ENCODE measurements around the gene PLA2G1B. TPM values are rescaled to one million over a fixed set of nuclear protein-coding genes. Genes with fewer than 3 reads are reported as not detected.

PLA2G1B gene
- total RNA-seq, 4 donors from 2014 or later, result not detected

DNA sequence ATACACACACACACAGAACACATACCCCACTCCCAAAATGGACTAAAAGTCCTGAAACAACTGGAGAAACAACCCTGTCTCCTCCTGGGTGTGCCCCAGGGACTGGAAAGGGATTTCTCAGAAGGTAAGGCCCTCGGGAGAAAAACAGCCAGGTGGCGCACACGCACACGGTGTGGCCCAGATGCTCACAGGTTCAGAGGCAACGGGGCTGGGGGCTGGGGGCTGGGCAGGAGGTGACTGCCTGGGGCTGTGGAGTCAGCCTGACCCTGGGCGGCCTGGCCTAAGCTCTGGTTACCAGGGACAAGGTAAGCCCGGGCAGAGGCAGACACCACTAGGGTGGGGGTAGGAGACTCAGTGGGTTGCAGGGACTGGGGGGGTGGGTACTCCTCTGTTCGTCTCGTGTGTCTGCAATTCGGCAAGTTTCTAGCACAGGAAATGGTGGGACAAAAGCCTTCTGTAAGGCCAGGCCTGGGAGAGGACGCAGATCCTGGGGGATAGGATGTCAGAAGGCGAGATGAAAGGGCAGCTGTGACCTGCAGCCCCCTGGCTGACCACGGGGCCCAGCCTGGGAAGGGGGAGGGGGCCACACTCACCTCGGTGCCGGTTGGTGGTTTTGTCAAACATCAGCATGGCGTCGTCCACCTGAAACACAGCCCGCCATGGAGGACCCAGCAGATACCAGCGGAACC is 31.0 kb upstream of the PLA2G1B start:
- Histone ChIP-seq H3K36me3 (no peaks in the 10 kb centered on the region), H3K9me3 (no peaks in the 10 kb centered on the region), H3K4me3 (no peak overlapping the region), H3K4me1 (peaks cover 0 to 16% (median 4%) of the 10 kb centered on the region in 4 donors), H3K27ac (no peak overlapping the region), H3K27me3 (peaks cover 4% of the 10 kb centered on the region)
- 67 to 80% methylated on average over 1 to 19 of the region's 19 CpGs for WGBS, 2 donors (ENCODE audit: low coverage in 1 of 2)
- intact Hi-C loops (cut with DNase I; ENCODE audit: low total_unique reads) (loop anchor here (5.0 kb wide), 1 partner anchor 69 kb away; no protein-coding TSS in a partner anchor), in situ Hi-C loops (cut with MboI; ENCODE audit: low pct_ligation_motif_present in 1 of 4, low pct_unique_long_range_greater_than_20kb in 1 of 4, low sequenced_read_pairs in 3 of 4) (loop anchor here in 2 of 4 donors (5.0 to 10.0 kb wide), 2 partner anchors 69 to 76 kb away; partner anchors contain the start of gene COX6A1 (in 1 of the 2))
- no peak for TF ChIP-seq POLR2AphosphoS5 (IDR thresholded peaks at IDR 0.05)
- no peak for TF ChIP-seq POLR2A (IDR thresholded peaks at IDR 0.05)
- TF ChIP-seq, protein P1, sequence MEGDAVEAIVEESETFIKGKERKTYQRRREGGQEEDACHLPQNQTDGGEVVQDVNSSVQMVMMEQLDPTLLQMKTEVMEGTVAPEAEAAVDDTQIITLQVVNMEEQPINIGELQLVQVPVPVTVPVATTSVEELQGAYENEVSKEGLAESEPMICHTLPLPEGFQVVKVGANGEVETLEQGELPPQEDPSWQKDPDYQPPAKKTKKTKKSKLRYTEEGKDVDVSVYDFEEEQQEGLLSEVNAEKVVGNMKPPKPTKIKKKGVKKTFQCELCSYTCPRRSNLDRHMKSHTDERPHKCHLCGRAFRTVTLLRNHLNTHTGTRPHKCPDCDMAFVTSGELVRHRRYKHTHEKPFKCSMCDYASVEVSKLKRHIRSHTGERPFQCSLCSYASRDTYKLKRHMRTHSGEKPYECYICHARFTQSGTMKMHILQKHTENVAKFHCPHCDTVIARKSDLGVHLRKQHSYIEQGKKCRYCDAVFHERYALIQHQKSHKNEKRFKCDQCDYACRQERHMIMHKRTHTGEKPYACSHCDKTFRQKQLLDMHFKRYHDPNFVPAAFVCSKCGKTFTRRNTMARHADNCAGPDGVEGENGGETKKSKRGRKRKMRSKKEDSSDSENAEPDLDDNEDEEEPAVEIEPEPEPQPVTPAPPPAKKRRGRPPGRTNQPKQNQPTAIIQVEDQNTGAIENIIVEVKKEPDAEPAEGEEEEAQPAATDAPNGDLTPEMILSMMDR (IDR thresholded peaks at IDR 0.05), result no peak
- no peak for TF ChIP-seq EP300 (IDR thresholded peaks at IDR 0.05; ENCODE audit: low read depth)
- DNase-seq, result no peak

DNA sequence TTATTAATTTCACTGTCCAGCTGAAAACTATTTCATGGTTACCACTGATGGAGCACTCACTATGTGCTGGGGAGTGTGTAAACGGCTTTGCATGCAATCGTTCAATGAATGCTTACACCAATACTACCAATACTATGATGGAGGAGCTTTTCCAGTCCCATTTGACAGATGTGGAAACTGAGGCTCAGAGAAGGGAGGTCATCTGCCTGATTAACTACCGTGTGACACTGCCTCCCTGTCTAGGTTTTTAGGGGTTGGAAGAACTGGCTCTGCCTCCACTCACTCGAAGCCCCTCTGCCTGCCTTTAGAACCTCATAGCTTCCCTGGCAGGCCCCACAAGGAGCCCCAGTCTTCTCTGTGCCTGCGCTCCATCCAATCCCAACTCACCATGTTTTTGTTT is 29.5 kb upstream of the PLA2G1B start:
- H3K36me3 ChIP-seq, result no peaks in the 10 kb centered on the region
- no peak for DNase-seq
- no peak overlapping the region for H3K27ac ChIP-seq
- no peak overlapping the region for H3K4me3 ChIP-seq
- intact Hi-C loops (cut with DNase I; ENCODE audit: low total_unique reads), result loop anchor here (5.0 kb wide), 1 partner anchor 70 kb away; no protein-coding TSS in a partner anchor
- peaks cover 0 to 9% (median 2%) of the 10 kb centered on the region in 4 donors for H3K4me1 ChIP-seq
- TF ChIP-seq, protein P1 (IDR thresholded peaks at IDR 0.05), result no peak
- TF ChIP-seq EP300 (IDR thresholded peaks at IDR 0.05; ENCODE audit: low read depth) (no peak), POLR2AphosphoS5 (IDR thresholded peaks at IDR 0.05) (no peak), POLR2A (IDR thresholded peaks at IDR 0.05) (no peak)
- in situ Hi-C loops (cut with MboI; ENCODE audit: low pct_ligation_motif_present in 1 of 4, low pct_unique_long_range_greater_than_20kb in 1 of 4, low sequenced_read_pairs in 3 of 4), result loop anchor here in 2 of 4 donors (5.0 to 10.0 kb wide), 2 partner anchors 70 to 78 kb away; partner anchors contain the start of gene COX6A1 (in 1 of the 2)
- H3K9me3 ChIP-seq, result no peaks in the 10 kb centered on the region
- H3K27me3 ChIP-seq, result peaks cover 3% of the 10 kb centered on the region
- WGBS, 2 donors (ENCODE audit: low coverage in 1 of 2), result 75 to 78% methylated on average over 5 of the region's 5 CpGs

DNA sequence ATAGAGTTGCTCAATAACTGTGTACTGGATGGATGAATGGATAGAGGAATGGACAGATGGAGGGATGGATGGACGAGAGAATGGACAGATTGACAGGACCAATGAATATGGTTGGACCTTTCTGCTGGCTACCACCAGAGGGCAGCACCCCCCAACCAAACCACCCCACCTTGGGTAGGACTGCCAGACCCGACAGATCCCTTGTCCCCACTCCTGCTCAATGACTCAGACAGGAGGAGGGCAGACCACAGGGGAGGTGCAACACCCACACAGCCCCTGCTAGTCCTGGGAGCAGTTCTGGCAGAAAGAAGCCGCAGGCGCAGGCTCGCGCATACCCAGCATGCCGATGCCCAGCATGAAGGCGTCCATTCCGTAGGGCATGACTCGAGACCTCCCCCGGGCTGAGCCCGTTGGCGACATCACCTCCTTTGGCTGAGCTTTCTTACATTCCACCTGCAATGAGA is 29.0 kb upstream of the PLA2G1B start:
- TF ChIP-seq, protein P1 (IDR thresholded peaks at IDR 0.05), result peak; percentile 84 to 93 (median 85)
- no peak for TF ChIP-seq EP300 (IDR thresholded peaks at IDR 0.05; ENCODE audit: low read depth)
- TF ChIP-seq POLR2A (IDR thresholded peaks at IDR 0.05), result no peak
- peak in 1 of 3 donors; percentile 17 for TF ChIP-seq POLR2AphosphoS5 (IDR thresholded peaks at IDR 0.05)
- Histone ChIP-seq H3K9me3 (no peaks in the 10 kb centered on the region), H3K27me3 (no peaks in the 10 kb centered on the region), H3K27ac (no peak overlapping the region), H3K4me3 (no peak overlapping the region), H3K4me1 (peaks cover 0 to 4% (median under 1%) of the 10 kb centered on the region in 4 donors), H3K36me3 (no peaks in the 10 kb centered on the region)
- in situ Hi-C loops (cut with MboI; ENCODE audit: low pct_ligation_motif_present in 1 of 4, low pct_unique_long_range_greater_than_20kb in 1 of 4, low sequenced_read_pairs in 3 of 4) (loop anchor here in 2 of 4 donors (5.0 to 10.0 kb wide), 2 partner anchors 71 to 78 kb away; partner anchors contain the start of gene COX6A1 (in 1 of the 2)), intact Hi-C loops (cut with DNase I; ENCODE audit: low total_unique reads) (loop anchor here (5.0 kb wide), 1 partner anchor 71 kb away; no protein-coding TSS in a partner anchor)
- 71% methylated on average over 13 of the region's 13 CpGs; no CpG with 5 or more reads in 1 of the 2 donors for WGBS, 2 donors (ENCODE audit: low coverage in 1 of 2)
- DNase-seq, result peak; percentile 81

DNA sequence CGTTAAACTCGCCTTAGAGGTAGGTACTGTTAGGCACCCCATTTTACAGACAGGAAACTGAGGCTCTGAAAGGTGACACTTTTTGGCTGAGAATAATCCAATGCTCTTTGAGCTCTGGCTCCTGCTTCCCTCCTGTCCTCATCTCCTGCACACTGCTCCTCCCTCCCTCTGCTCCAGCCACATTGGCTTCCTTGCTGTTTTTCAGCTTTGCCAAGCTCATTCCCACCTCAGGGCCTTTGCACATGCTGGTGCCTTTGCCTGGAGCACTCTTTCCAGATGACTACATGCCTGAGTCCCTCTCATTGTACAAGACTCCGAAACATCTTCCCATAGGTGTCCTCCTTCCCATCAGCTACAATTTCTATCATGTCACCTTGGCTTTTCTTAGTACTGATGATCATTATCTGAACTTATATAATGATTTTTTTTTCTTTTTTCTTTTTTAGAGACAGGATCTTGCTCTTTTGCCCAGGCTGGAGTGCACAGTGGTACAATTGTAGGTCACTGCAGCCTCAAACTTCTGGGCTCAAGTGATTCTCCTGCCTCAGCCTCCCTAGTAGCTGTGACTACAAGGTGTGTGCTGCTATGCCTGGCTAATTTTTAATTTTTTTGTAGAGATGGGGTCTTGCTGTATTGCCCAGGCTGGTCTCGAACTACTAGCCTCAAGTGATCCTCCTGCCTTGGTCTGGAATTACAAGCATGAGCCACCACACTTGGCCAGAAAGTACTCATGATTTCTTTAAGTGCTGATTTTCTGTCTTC is 26.2 kb upstream of the PLA2G1B start:
- in situ Hi-C loops (cut with MboI; ENCODE audit: low pct_ligation_motif_present in 1 of 4, low pct_unique_long_range_greater_than_20kb in 1 of 4, low sequenced_read_pairs in 3 of 4), result loop anchor here in 2 of 4 donors (5.0 to 10.0 kb wide), 2 partner anchors 74 to 81 kb away; partner anchors contain the start of gene COX6A1 (in 1 of the 2)
- intact Hi-C loops (cut with DNase I; ENCODE audit: low total_unique reads), result no loop called here
- Histone ChIP-seq H3K27ac (no peak overlapping the region), H3K4me3 (no peak overlapping the region), H3K36me3 (no peaks in the 10 kb centered on the region), H3K9me3 (no peaks in the 10 kb centered on the region), H3K27me3 (no peaks in the 10 kb centered on the region), H3K4me1 (peaks cover 0 to 10% (median 0%) of the 10 kb centered on the region in 4 donors)
- no peak for DNase-seq
- TF ChIP-seq POLR2AphosphoS5 (IDR thresholded peaks at IDR 0.05) (no peak), POLR2A (IDR thresholded peaks at IDR 0.05) (no peak), EP300 (IDR thresholded peaks at IDR 0.05; ENCODE audit: low read depth) (no peak)
- TF ChIP-seq, protein P1 (IDR thresholded peaks at IDR 0.05), result no peak
- WGBS, 2 donors (ENCODE audit: low coverage in 1 of 2), result 89% methylated on average over 3 to 4 of the region's 4 CpGs

All from transverse colon (tissue), 4 donors.